22Rv1 (cell line): ENCODE results near the gene AGER.
A peak's percentile ranks its signal among the peaks of the same experiment; 100 is the strongest.

Source experiments
- H3K27ac ChIP-seq: fragments of 450-650 bp; 2 replicates; pipeline ENCODE4 v1.5.1; 2017
- ZFX ChIP-seq: fragments of 450-650 bp; IDR thresholded peaks from 2 replicates; pipeline ENCODE4 v1.6.1; 2017; ENCODE audit warnings: antibody characterized with exemption, borderline replicate concordance
- TF ChIP-seq, protein P1 (sequence below): fragments of 450-650 bp; IDR thresholded peaks from 2 replicates; pipeline ENCODE4 v1.5.1; 2017; ENCODE audit warnings: mild to moderate bottlenecking

The AGER gene

GRCh38 chr6:32181915-32182529 is 2.0 kb downstream of the AGER start:
- TF ChIP-seq ZFX, result no peak
- TF ChIP-seq, protein P1, sequence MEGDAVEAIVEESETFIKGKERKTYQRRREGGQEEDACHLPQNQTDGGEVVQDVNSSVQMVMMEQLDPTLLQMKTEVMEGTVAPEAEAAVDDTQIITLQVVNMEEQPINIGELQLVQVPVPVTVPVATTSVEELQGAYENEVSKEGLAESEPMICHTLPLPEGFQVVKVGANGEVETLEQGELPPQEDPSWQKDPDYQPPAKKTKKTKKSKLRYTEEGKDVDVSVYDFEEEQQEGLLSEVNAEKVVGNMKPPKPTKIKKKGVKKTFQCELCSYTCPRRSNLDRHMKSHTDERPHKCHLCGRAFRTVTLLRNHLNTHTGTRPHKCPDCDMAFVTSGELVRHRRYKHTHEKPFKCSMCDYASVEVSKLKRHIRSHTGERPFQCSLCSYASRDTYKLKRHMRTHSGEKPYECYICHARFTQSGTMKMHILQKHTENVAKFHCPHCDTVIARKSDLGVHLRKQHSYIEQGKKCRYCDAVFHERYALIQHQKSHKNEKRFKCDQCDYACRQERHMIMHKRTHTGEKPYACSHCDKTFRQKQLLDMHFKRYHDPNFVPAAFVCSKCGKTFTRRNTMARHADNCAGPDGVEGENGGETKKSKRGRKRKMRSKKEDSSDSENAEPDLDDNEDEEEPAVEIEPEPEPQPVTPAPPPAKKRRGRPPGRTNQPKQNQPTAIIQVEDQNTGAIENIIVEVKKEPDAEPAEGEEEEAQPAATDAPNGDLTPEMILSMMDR, result no peak
- H3K27ac ChIP-seq, result 0 out of 2 replicates have a peak overlapping the region, but pooled peaks have one; percentile 4

GRCh38 chr6:32181148-32181702 is 2.8 kb downstream of the AGER start:
- H3K27ac ChIP-seq, result no peak overlapping the region
- TF ChIP-seq, protein P1, result no peak
- TF ChIP-seq ZFX, result no peak

- TF ChIP-seq ZFX, result no peak
- TF ChIP-seq, protein P1, result no peak
- H3K27ac ChIP-seq, result peak overlapping the region; percentile 99
These were observed 4.2 kb downstream of the AGER start for GRCh38 chr6:32179766-32180405.

DNA sequence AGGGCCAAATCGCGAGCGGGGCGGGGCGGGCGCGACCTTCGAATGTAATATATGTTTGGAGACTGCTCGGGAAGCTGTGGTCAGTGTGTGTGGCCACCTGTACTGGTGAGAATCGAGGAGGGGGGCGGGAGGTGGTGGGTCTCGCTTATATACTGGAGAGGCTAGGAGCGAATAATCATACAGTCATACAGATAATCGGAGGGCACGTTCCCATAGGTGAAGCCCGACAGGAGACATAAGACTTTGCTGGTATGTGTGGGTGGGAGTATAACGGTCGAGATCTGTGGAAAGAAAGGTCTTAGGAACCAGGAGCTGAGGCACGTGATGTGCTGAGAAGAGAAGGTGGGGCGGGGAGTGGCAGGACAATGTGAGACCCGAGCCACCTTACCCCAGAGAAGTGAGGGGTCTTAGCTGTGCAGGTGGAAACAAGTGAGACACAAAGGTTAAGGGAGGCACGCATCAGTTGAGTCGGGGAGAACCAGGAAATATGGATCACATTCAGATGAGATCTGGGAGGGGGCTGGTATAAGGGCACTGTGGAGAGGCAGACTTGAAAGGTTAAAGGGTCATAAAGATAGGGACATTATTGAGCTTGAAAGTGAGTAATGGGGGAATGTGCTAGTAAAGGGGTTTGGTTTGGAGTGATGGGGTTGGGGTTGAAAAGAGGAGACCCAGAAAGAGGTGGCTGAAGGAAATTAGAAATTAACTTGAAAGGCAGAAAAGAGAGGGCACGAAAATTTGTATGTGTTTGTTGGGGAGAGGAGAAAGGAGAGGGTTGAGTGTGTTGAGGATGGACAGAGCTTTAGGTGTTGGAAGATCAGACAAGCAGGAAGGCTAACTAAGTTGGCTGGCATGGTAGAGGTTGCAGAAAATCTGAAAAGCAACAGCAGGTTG is 5.3 kb downstream of the AGER start:
- H3K27ac ChIP-seq, result peak overlapping the region; percentile 99
- no peak for TF ChIP-seq ZFX
- TF ChIP-seq, protein P1, result no peak

GRCh38 chr6:32177788-32178546 is 6.1 kb downstream of the AGER start, which contains the start of gene RNF5:
RNF5 (plus strand) TSS chr6:32178405; CDS start chr6:32178512, 107 bp downstream.
- TF ChIP-seq, protein P1, result no peak
- TF ChIP-seq ZFX, result no peak
- peak within 1 kb of the TSS; percentile 99 for H3K27ac ChIP-seq

DNA sequence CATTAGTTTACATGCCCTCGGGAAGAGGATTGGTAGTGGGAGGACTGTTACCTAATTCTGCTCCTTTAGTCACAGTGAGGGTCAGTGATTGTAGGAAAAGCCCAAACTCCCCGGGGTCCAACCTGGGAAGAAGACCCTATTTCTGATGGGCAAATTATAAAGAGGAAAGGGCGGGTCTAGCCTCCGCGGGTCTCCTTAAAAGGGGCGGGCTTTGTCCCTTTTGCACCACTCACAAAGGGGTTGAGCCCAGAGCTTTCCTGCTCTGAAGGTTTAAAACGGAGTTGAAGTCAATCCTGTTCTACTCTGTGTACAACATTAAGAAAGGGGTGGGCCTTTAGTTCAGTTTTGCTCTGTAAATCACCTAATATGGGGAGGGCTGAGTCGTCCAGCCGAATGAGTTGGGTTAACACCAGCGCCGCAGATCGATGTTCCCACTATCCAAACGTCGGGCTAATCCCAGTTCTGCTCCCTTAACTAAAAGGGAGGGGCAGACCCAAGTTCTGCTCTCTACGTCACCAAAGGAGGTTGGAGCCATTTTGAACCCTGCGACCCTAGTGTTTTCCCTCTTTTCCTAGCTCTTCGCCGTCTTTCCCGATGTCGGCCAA is 6.8 kb downstream of the AGER start:
- H3K27ac ChIP-seq, result peak overlapping the region; percentile 99
- TF ChIP-seq, protein P1, result no peak
- no peak for TF ChIP-seq ZFX
